ENCODE results near the gene SLC25A17.
A peak's percentile ranks its signal among the peaks of the same experiment; 100 is the strongest.
"Not testable (repeated sequence)": the region's sequence is repeated elsewhere in the genome, so short reads cannot be mapped to it uniquely, and the experiment has no call there.

The SLC25A17 gene, protein sequence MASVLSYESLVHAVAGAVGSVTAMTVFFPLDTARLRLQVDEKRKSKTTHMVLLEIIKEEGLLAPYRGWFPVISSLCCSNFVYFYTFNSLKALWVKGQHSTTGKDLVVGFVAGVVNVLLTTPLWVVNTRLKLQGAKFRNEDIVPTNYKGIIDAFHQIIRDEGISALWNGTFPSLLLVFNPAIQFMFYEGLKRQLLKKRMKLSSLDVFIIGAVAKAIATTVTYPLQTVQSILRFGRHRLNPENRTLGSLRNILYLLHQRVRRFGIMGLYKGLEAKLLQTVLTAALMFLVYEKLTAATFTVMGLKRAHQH

DNA sequence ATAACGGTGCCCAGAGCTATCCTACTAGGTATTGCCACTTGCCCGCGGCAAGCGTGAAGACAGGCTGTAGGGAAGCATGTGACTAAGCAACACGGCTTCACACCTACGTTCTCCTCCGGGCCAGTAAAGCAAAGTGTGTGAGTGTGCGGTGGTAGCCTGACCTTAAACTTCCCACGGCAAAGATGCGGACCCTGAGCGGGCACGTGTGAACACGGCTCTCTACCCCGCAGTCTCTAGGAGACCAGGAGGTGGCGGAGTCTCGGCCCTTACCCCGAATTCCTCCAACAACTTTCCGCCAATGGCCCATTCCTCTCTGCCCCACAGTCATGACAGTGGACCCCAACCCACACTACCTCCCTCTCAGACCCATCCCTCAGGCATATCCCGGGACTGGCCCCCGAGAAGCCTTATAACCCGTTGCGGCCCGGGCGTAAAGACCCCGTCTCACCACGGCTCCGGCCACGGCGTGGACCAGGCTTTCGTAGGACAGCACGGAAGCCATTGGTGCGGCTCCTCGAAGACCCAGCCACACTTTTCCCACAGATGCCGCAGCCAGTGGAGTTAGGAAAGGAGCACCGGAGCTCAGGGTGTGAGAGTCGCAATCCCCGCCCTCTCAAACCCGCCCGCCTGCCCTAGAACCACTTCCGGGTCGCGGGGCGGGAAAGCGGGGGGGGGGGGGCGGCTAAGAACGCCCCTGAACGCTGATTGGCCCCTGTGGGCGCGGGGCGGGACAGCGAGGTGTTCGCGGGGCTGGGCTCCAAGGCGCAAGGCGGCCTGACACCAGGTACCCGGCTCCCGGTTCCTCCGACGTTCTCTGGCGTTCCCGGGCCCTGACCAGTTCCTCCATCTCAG lies at the start of gene SLC25A17:
TSS of gene SLC25A17 (minus strand) at position 600 of the 852 bp plus-strand sequence. CDS start at position 502, 98 bp downstream.
- peak; percentile 92 to 93 for ATAC-seq

DNA sequence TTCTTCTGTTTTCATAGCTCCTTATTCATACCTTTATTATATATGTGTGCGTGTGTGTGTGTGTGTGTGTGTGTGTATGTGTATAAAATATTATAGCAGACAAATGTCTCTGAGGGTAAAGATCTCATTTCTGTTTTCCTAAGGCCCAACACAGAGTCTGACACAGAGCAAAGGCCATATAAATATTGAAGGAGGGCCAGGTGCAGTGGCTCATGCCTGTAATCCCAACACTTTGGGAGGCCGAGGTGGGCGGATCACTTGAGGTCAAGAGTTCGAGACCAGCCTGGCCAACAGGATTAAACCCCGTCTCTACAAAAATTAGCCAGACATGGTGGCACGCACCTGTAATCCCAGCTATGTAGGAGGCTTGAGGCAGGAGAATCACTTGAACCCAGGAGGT lies 49.2 kb upstream of the SLC25A17 start:
- ATAC-seq: not testable (repeated sequence)

- no peak for ATAC-seq
These were observed 48.0 kb upstream of the SLC25A17 start for GRCh38 chr22:40867109-40867508.

DNA sequence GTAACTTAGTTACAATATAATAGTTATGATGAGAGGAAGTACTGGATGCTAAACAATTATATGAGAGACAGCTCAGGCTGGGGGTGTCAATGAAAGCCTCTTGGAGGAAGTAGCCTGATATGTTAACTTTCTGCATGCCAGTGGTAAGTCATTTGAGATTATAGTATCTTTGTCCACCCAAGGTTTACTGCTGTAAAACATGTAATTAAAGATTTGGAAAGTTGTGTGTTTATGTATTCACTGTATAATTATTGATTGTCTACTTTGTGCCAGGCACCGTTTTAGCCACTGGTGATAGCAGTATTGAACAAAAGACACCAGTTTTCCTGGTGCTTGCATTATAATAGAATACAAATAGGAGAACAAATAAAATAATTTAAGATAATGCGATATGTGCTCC lies 43.4 kb upstream of the SLC25A17 start:
- ATAC-seq: no peak

GRCh38 chr22:40862013-40862412 lies 42.9 kb upstream of the SLC25A17 start, which contains the start of gene DNAJB7:
Gene DNAJB7 (minus strand): TSS chr22:40862113. CDS start chr22:40861994, 119 bp downstream.
- ATAC-seq: no peak

- ATAC-seq: no peak
These were observed 38.2 kb upstream of the SLC25A17 start for GRCh38 chr22:40857309-40857855.

- ATAC-seq: peak; percentile 94 to 95
These were observed 37.6 kb upstream of the SLC25A17 start, which contains the start of the genes ST13 and XPNPEP3 for GRCh38 chr22:40856513-40857308. Gene ST13 (minus strand): TSS chr22:40856639. CDS start chr22:40856540, 99 bp downstream. Gene XPNPEP3 (plus strand): TSS chr22:40857148. CDS start chr22:40857182, 34 bp downstream.

- ATAC-seq: peak; percentile 4 to 8
These were observed 36.9 kb upstream of the SLC25A17 start for GRCh38 chr22:40855979-40856512.

GRCh38 chr22:40855071-40855978 lies 36.2 kb upstream of the SLC25A17 start:
- ATAC-seq: no peak

- no peak for ATAC-seq
These were observed 34.8 kb upstream of the SLC25A17 start for GRCh38 chr22:40853961-40854360.

GRCh38 chr22:40853333-40853732 lies 34.2 kb upstream of the SLC25A17 start:
- ATAC-seq: no peak

GRCh38 chr22:40845816-40846215 lies 26.7 kb upstream of the SLC25A17 start:
- not testable (repeated sequence) for ATAC-seq

GRCh38 chr22:40844951-40845350 lies 25.8 kb upstream of the SLC25A17 start:
- ATAC-seq: no peak

DNA sequence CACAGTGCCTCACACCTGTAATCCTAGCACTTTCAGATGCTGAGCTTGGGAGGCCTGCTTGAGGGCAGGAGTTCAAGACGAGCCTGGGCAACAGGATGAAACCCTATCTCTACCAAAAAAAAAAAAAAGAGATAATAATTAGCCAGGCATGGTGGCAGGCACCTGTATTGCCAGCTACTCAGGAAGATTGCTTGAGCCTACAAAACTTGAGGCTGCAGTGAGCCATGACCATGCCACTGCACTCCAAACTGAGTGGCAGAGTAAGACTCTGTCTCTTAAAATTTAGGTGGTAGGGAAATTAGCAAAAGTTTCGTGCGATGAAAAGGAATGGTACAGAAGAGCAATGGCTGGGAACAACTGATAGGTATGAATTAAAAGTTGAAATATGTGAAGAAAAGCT lies 19.3 kb upstream of the SLC25A17 start:
- no peak for ATAC-seq

- no peak for ATAC-seq
These were observed 15.5 kb upstream of the SLC25A17 start for GRCh38 chr22:40834619-40835018.

DNA sequence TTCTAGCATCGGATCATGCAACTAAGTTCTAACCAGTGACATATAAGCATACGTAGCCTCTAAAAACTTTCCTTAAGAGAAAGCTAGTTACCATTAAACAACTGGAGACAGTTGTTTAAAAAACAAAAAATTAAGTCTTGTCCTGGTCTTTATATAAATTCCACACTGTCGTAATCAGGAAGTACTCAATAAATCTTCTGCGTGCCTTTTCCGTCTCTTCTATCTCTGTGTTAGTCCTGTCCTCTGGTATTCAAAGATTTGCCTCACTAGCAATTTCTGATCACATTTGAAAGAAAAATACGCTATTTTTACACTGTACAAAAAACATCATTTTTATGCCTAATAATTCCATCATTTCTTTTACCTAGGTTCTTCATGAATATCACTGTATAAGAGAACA lies 10.0 kb upstream of the SLC25A17 start:
- ATAC-seq: no peak

GRCh38 chr22:40826984-40827741 lies 8.0 kb upstream of the SLC25A17 start:
- no peak for ATAC-seq

DNA sequence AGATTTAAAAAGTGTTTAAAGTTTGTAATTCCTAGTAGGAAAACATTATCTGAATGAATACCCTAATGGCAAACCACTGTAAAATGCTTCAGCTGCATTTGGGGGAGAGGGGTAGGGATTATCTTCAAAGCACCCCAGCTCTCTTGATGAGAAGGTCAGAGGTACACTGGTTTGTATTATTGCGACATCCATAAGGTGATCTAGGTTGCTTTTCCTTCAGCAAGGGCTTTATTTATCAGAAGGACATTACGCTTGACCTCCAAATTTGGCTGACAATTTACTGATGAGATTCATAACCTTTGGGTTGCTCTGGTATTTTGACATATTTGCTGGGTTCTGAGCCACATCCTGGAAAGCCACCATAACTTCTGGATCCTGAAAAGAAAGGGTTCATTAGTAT lies 7.1 kb upstream of the SLC25A17 start:
- not testable (repeated sequence) for ATAC-seq

DNA sequence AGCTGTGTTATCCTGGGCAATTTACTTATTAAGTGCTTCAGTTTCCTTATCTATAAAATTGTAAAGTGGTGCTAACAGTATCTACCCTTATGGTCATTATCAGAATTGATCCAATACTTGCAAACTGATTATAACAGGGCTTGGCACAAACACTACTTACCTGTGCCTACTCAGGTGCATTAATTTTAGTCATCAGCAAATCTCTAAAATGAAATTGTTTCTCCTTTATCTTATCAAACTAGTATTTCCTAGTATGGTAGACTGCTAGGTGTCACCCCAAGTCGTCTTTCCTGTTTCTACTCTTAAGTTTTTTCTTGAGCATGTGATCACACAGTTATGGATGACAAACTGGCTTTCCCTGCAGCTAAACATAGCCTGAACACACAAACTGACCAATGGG lies 4.3 kb upstream of the SLC25A17 start:
- no peak for ATAC-seq

DNA sequence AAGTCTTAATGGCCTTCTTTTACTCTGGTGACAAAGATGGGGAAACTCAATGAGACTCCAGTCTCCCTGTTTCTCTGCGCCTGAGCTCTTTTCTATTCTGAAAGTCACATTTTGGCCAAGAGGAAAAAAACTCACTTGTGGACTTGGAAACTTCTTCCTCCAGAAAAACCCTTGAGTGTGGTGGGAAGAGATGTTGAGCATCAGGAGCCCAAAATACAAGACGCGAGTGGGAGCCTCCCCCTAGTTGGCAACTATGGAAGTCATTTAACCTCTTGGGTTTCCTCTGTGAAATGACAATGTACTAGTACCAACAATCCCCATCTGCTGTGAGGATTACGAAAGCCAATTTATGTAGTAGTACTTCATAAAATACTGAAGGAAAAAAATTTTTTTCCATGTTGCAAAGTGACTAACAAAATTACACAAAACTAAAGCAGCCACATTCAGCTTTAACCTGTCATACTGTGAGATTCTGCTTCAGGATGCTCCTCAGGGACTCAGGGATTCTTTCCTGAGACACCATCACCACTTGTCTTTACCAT lies 524 bp upstream of the SLC25A17 start:
- no peak for ATAC-seq
